OCI-M2 (cell line): Measurements from ENCODE around the gene SOX10.

ENCODE experiments used
- DNase-seq: peaks from one replicate; lab custom pipeline; 2025; ENCODE audit not compliant: unreplicated experiment; lab: John Stamatoyannopoulos, UW

The SOX10 gene

GRCh38 chr22:37983860-37984791 is at the start of gene SOX10:
Gene SOX10, minus strand, starts transcription at chr22:37984555. Its CDS starts 771 bp downstream, at chr22:37983784.
- DNase-seq = no peak

DNA sequence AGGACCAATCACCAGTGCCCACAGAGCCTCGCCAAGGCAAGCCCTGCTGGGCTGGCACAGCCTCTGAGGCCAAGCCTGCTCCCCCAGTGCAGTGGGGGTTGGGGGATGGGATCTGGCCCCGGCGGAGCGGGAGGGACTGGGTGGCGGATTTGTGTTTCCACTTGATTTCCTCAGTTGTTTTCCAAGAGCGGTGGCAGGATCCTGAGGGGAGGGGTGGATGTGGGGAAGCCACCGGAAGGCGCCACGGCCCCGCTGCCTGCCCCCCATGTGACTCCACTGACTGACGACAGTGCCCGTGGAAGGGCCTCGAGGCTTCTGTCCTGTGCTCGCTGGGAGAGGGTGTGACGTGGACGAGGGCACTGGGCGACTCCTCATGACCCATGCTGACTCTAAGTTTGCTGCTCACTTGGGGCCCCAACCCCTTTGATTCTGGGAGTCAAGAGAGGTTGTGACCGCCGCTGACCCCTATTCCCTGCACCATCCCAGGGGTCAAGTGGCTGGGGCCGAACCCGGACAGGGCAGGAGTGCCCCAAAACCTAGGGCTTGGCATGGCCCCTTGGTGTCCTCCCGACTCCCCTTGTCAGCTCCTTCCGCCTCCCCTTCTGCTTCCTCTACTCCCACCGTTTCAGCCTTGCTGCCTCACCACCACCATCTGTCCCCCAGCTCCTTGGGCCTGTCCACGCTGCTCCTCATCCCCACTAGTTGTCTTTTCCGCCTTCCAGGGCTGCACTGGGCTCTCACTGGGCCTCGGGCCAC is 49.3 kb upstream of the SOX10 start:
- no peak for DNase-seq

DNA sequence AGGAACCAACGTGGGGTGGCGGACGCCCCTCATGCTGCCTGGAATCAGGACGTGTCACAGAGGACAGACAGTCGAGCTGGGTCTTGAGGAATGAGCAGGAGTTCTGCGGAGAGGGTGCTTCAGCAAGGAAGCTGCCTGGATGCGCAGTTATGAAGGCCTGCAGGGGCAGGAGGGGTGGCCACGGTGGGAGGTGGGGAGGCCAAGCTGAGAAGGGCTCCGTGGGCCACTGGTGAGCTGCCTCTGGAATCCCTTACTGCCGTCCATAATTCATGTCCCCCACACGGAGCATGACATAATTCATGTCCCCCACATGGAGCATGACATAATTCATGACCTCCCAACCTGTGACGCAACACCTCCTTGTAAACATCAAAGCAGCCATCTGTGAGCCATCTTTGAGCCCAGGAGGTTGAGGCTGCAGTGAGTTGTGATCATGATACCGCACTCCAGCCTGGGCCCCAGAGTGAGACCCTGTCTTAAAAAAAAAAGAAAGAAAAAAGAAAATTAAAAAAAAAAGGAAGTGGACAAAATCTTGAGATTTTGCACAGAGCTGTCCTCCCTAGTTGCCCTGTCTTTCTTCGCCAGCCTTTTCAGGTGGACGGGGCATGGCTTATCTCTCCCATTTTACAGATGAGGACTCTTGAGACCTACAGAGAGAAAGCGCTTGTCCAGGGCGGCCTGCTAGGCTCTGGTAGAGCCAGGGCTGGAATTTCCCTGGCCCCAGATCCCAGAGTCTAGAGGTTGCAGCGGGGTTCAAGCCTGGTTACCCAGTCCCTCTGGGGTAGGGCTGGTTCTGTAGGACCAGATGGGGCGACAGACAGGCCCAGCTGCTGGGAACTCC is 48.5 kb upstream of the SOX10 start:
- no peak for DNase-seq

DNA sequence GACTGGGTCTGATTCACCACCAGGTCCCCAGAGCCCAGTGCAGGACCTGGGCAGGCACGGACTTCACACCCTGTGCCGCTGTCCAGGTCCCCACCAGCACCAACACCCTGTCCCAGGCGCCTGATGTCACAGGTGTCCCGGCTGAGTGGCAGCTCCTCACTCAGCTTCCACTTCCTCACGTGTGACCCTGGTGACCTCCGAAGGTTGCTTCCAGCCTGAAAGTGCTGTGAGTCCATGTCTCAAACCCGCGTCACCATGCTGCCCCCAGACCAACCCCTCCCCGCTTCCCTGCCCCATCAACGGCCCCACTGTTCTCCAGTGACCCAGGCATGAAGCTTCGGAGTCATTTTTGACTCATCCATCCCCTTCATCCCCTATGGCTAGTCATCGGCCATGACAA is 47.1 kb upstream of the SOX10 start:
- no peak for DNase-seq

DNA sequence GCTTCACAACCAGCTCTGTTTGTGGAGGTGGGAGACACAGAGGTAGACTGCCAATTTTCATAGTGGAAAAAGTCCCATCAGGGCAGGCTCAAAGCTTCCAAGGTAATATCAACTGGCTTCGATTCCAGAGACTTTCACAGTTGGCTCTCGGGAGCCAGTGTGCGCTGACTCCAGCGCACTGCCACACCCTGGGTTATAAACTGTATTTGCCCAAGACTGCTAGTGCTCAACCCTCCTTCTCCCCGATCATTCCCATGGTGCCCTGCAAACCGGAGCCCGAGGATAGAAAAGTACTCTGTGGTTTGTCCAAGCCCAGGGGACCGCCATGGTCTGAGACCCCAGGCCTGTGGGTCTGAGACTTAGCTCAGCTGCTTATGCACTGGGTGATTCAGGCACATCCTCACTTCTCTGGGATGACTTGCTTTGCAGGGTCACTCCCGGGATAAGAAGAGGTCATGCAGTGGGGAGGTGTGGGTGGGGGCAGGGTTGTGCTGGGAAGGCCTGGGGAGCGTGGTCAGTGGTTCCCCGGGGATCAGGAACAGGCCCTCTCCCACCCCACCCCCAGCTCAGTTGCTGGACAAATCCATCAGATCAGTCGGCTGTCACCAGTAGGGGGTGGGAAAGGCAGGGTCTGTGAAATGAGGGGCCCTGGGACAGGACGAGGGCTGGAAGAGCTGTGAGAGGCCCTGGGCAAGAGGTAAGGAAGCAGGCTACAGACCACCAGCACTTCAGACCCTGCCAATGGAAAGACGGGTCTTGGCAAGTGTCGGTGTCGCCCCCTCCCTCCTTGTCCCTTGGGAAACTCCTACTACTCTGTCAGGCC is 46.2 kb upstream of the SOX10 start:
- no peak for DNase-seq

DNA sequence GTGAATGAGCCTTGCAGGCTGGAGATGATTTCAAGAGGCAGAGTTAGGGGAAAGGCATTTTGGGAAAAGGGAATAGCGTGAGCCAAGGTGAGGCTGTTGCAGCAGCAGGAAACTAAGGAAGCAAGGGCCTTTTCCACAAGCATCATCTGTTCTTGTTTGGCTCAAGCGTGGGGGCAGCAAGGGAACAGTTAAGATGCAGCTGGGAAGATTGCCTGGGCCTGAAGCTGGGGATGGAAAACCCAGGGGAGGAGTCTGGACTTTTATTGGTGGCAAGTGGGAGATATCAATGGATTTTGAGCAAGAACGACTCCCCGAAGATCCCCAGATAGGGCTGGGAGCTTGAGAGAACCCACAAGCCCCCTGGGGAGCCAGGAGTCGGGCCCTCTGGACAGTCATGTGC is 45.5 kb upstream of the SOX10 start:
- DNase-seq = no peak

DNA sequence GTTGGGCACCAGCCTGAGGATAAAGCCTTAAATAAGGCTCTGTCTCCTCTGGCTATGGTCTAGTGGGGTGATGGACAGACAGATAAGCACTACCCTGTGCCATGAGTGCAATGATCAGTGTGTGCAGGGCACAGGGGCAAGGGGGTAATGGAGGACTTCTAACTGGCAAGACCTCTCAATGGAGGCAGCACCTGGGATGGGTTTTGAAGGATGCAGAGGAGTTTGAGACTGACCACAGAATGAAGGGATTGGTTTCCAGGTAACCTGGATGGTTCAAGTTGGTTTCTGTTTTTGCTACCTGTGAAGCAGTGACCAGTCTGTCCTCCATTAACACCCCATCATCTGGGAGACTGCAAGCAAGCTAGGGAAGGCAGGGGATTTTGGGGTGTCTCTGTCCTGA is 45.0 kb upstream of the SOX10 start:
- DNase-seq = no peak

- DNase-seq = no peak
Measured at GRCh38 chr22:38028344-38029130, 44.2 kb upstream of the SOX10 start.

DNA sequence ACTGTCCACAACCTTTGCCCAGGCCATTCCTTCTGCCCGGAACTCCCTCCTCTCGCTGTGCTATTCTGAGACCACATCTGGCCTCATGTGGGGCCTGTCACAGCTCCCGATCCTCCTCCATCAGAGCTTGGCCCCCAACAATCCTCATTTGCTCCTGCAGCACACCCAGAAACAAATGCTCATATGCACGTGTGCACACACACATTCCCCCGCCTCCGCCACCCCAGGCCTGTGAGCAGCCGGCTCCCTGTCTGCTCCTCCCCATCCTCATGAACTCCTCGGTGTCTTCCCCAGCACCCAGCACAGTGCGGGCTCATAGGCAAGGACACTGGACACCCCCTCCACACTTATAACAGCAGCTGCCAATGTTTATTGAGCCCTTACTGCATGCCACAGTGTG is 43.1 kb upstream of the SOX10 start:
- DNase-seq = no peak

DNA sequence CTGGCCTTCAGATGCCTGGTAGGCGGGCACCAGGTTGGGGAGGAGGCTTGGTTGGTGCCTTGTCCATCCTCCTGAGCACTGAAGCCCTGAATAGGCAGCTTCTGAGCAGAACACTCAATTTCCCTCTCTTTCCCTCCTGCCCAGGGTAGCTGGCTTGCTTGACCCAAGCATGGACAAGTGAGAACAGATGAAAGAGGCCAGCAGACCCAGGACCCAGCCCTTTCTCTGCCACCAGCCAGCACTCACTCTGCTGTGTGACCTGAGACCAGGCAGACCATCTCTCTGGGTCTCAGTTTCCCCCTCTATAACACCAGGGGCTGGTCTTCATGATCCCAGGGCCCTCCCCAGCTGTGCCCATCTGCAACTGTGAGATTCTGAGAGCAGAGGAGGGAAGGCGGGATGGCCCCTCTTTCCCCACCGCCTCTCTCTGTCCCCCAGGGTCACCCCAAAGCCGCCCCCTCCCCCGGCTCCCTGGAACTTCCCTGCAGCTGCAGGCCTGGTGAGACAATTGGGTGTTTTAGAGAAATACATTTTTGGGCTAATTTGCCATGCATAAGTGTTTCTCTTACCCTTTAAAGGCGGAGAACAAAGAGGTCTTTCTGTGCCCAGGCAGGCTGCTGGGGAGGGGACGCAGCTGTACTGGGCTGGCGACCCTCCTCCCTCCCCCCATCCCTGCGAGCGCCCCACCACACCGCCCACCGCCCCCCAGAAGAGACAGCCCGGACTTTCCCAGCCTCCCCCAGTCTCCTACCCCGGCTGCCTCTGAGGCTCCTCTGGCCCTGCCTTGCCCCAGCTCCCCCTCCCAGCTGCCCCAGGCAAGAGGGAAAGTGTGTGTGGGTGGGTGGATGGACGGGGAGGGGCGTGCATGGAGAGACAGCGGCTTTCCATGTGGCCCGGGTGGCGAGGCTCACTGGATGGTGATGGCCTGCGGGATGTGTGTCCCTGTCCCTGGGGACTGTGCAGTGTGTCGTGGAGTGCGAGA is 42.1 kb upstream of the SOX10 start:
- DNase-seq = no peak

- DNase-seq = no peak
Measured at GRCh38 chr22:38025514-38025913, 41.2 kb upstream of the SOX10 start.

DNA sequence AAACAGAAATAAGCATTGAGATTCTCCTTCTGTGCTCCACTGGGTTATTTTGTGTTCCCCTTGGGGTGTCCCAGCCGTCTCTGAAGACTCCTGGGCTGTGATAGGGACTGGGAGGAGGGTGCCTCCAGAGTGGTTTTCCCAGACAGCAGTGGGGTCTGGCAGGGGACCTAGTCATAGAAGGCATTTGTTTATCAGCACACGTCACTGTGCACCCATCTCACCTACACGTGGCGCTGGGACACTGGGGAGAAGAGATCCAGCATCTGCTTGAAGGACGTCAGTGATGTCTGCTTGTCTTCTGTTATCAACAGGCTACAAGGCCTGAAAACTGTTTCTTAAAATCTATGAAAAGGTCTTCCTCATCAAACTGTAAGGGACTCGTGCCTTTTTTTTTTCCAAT is 38.7 kb upstream of the SOX10 start:
- no peak for DNase-seq

DNA sequence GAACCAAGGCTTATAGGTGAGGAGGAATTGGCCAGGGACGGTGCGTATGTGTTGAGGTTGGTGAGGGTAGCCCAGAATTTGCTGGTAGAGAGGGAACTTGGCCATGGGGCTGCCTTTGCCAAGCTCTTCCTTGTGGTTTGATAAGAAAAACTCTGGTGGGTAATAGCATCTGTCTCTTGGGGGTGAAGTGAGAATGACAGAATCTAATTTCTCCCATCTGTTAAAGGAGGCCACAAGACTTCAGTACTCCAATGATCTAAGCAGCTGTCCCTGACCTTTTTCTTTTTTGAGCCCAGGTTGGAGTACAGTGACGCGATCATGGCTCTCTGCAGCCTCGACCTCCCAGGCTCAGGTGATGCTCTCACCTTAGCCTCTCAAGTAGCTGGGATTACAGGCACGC is 36.9 kb upstream of the SOX10 start:
- no peak for DNase-seq

GRCh38 chr22:38018938-38019827 is 34.8 kb upstream of the SOX10 start:
- DNase-seq = no peak

- no peak for DNase-seq
Measured at GRCh38 chr22:38017939-38018885, 33.9 kb upstream of the SOX10 start.

- DNase-seq = no peak
Measured at GRCh38 chr22:38017272-38017920, 33.0 kb upstream of the SOX10 start.
